Esophagus muscularis mucosa (tissue), 4 donors: Measurements from ENCODE around the gene TEDDM1. TPM values are rescaled to one million over a fixed set of nuclear protein-coding genes. Genes with fewer than 3 reads are reported as not detected.

Experiments used
- DNase-seq: peaks from one replicate; pipeline ENCODE4 v3.0.0-alpha.2; 2017; ENCODE audit errors: extremely low spot score
- H3K27ac ChIP-seq, 4 donors: fragments of 200-600 bp; sonication (generic); replicated peaks in 1 of 4; 1 replicate in 3 of 4; 2 replicates in 1 of 4; pipeline ENCODE4 v1.5.1; 2016 to 2019; ENCODE audit warnings: mild to moderate bottlenecking in 1 of 4
- H3K27me3 ChIP-seq, 4 donors: fragments of 200-600 bp; sonication (generic); one replicate each; pipeline versions ENCODE4 v1.5.1 to v1.6.0; 2016 to 2019
- H3K36me3 ChIP-seq, 4 donors: fragments of 200-600 bp; sonication (generic); one replicate each; pipeline ENCODE4 v1.5.1; 2016 to 2019
- H3K4me1 ChIP-seq, 4 donors: fragments of 200-600 bp; sonication (generic); one replicate each; pipeline ENCODE4 v1.5.1; 2016 to 2019
- H3K4me3 ChIP-seq, 4 donors: fragments of 200-600 bp; sonication (generic); 1 replicate in 2 of 4; 2 replicates in 2 of 4; pipeline ENCODE4 v1.5.1; 2016 to 2019; ENCODE audit warnings: mild to moderate bottlenecking in 4 of 4, moderate library complexity in 1 of 4
- H3K9me3 ChIP-seq, 4 donors: fragments of 200-600 bp; sonication (generic); 1 replicate in 3 of 4; 2 replicates in 1 of 4; pipeline ENCODE4 v1.5.1; 2016 to 2019
- CTCF ChIP-seq, 3 experiments: fragments of 200-600 bp in 2 of 3; fragments of 450-650 bp in 1 of 3; sonication (generic) in 2 of 3; IDR thresholded peaks; one replicate each; pipeline ENCODE4 v1.5.1; 2017 to 2019; ENCODE audit warnings: antibody characterized with exemption in 3 of 3, mild to moderate bottlenecking in 2 of 3, moderate library complexity in 1 of 3
- EP300 ChIP-seq: sonication (generic); formaldehyde crosslinking; IDR thresholded peaks from one replicate; pipeline ENCODE4 v1.6.1; 2017; ENCODE audit warnings: antibody characterized with exemption
- POLR2A ChIP-seq: fragments of 450-650 bp; IDR thresholded peaks from one replicate; pipeline ENCODE4 v1.6.1; 2017; ENCODE audit warnings: antibody characterized with exemption, moderate library complexity, mild to moderate bottlenecking, low read depth
- POLR2AphosphoS5 ChIP-seq, 2 donors: sonication (generic); formaldehyde crosslinking; IDR thresholded peaks; one replicate each; pipeline ENCODE4 v1.6.1; 2017; ENCODE audit warnings: antibody characterized with exemption in 2 of 2
- WGBS: methylation state at CpG from one replicate; pipeline ENCODE4 v1.1.5; 2018; 5-methylcytosine and 5-hydroxymethylcytosine counted together
- intact Hi-C: fragments of 100-400 bp; cut with DNase I; formaldehyde crosslinking; loops from one replicate; pipeline ENCODE4 v1.15.1; 2023
- total RNA-seq, 4 donors: library from RNA; depleted of rRNA; stranded (reverse); fragments of >200 nt; gene quantifications; one replicate each; pipeline versions ENCODE4 v1.1.0 to v1.2.1, GENCODE V29; 2016

TEDDM1 gene
- total RNA-seq, 4 donors from 2014 or later = not detected

- peaks cover 0 to 4% (median 0%) of the 10 kb centered on the region in 4 donors for H3K27me3 ChIP-seq
- TF ChIP-seq CTCF (IDR thresholded peaks at IDR 0.05) = no peak
- no peak for TF ChIP-seq POLR2A
- no peak for TF ChIP-seq POLR2AphosphoS5 (IDR thresholded peaks at IDR 0.05)
- TF ChIP-seq EP300 = no peak
- DNase-seq = no peak
- H3K4me1 ChIP-seq = no peaks in the 10 kb centered on the region
- no peaks in the 10 kb centered on the region for H3K9me3 ChIP-seq
- 52% methylated on average over 4 of the region's 4 CpGs for WGBS
- H3K27ac ChIP-seq = no peak overlapping the region
- intact Hi-C loops = loop anchor here (10.0 kb wide), 1 partner anchor 340 kb away; the partner anchor contains the start of gene NPL
- no peaks in the 10 kb centered on the region for H3K36me3 ChIP-seq
- no peak overlapping the region for H3K4me3 ChIP-seq
Measured at GRCh38 chr1:182444497-182444896, 44.0 kb upstream of the TEDDM1 start.

GRCh38 chr1:182442333-182442732 lies 41.9 kb upstream of the TEDDM1 start:
- no peak overlapping the region for H3K27ac ChIP-seq
- TF ChIP-seq EP300 (no peak), CTCF (IDR thresholded peaks at IDR 0.05) (no peak), POLR2AphosphoS5 (IDR thresholded peaks at IDR 0.05) (no peak), POLR2A (no peak)
- intact Hi-C loops = loop anchor here (10.0 kb wide), 1 partner anchor 342 kb away; the partner anchor contains the start of gene NPL
- H3K4me3 ChIP-seq = no peak overlapping the region
- WGBS = 96% methylated on average over 1 of the region's 1 CpG
- DNase-seq = peak; percentile 68
- H3K4me1 ChIP-seq = no peaks in the 10 kb centered on the region
- no peaks in the 10 kb centered on the region for H3K36me3 ChIP-seq
- H3K27me3 ChIP-seq = peaks cover 0 to 4% (median 0%) of the 10 kb centered on the region in 4 donors
- H3K9me3 ChIP-seq = peaks cover 0 to 6% (median 2%) of the 10 kb centered on the region in 4 donors

GRCh38 chr1:182441719-182442118 lies 41.3 kb upstream of the TEDDM1 start:
- H3K36me3 ChIP-seq = no peaks in the 10 kb centered on the region
- 100% methylated on average over 2 of the region's 3 CpGs for WGBS
- no peaks in the 10 kb centered on the region for H3K4me1 ChIP-seq
- intact Hi-C loops = loop anchor here (10.0 kb wide), 1 partner anchor 343 kb away; the partner anchor contains the start of gene NPL
- H3K9me3 ChIP-seq = peaks cover 0 to 6% (median 2%) of the 10 kb centered on the region in 4 donors
- H3K27me3 ChIP-seq = peaks cover 0 to 4% (median 0%) of the 10 kb centered on the region in 4 donors
- DNase-seq = peak; percentile 90
- no peak overlapping the region for H3K4me3 ChIP-seq
- TF ChIP-seq POLR2AphosphoS5 (IDR thresholded peaks at IDR 0.05) = no peak
- no peak for TF ChIP-seq EP300
- no peak for TF ChIP-seq POLR2A
- H3K27ac ChIP-seq = no peak overlapping the region

- no peaks in the 10 kb centered on the region for H3K36me3 ChIP-seq
- TF ChIP-seq POLR2A = no peak
- no peak for TF ChIP-seq CTCF (IDR thresholded peaks at IDR 0.05)
- no peaks in the 10 kb centered on the region for H3K27me3 ChIP-seq
- intact Hi-C loops = no loop called here
- whole genome bisulfite sequencing = 65% methylated on average over 1 of the region's 1 CpG
- H3K4me1 ChIP-seq = no peaks in the 10 kb centered on the region
- peaks cover 0 to 6% (median 2%) of the 10 kb centered on the region in 4 donors for H3K9me3 ChIP-seq
- DNase-seq = no peak
- no peak overlapping the region for H3K27ac ChIP-seq
- no peak overlapping the region for H3K4me3 ChIP-seq
Measured at GRCh38 chr1:182438326-182438725, 37.9 kb upstream of the TEDDM1 start.

- H3K36me3 ChIP-seq = no peaks in the 10 kb centered on the region
- DNase-seq = no peak
- intact Hi-C loops = no loop called here
- H3K27me3 ChIP-seq = no peaks in the 10 kb centered on the region
- H3K4me3 ChIP-seq = no peak overlapping the region
- peaks cover 0 to 5% (median 2%) of the 10 kb centered on the region in 4 donors for H3K9me3 ChIP-seq
- 84% methylated on average over 1 of the region's 1 CpG for WGBS
- no peak overlapping the region for H3K27ac ChIP-seq
- H3K4me1 ChIP-seq = no peaks in the 10 kb centered on the region
- no peak for TF ChIP-seq CTCF (IDR thresholded peaks at IDR 0.05)
- no peak for TF ChIP-seq EP300
- no peak for TF ChIP-seq POLR2A
- TF ChIP-seq POLR2AphosphoS5 (IDR thresholded peaks at IDR 0.05) = no peak
Measured at GRCh38 chr1:182433580-182433979, 33.1 kb upstream of the TEDDM1 start.
